ENCODE results near the gene ADAM10.

DNA sequence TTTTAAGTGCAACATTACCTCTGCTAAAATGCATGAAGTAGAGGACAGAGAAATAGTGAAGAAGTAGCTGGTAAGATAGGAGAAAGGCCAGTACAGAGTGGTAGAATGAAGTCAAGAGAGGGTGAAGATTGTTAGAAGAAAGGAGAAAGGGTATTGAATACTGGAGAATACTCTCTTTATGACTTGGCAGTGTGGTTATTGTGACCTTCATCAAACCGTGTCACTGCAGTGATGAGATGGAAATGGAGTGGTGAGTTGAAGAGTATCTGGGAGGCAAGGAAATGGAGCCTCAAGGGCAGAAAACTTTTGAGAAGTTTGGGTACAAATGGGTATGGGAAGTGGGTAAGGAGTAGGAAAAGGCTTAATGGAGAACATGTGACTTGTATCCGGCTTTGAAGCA is 46.3 kb upstream of the ADAM10 start:
- TF ChIP-seq YY1 (IDR thresholded peaks at IDR 0.05; ENCODE audit: insufficient read depth, insufficient read length), result no peak
- no peak for TF ChIP-seq SUZ12 (IDR thresholded peaks at IDR 0.05; ENCODE audit: extremely low read depth, insufficient read depth, insufficient read length)
- TF ChIP-seq ZNF274 (IDR thresholded peaks at IDR 0.05; ENCODE audit: low read depth, low read length), result no peak

Data from NT2/D1 (cell line).